Retinal pigment epithelial cell (primary cell): ENCODE measurements around the gene NEDD9.
A peak's percentile ranks its signal among the peaks of the same experiment; 100 is the strongest.

Experiments
- DNase-seq: peaks from one replicate; pipeline ENCODE4 v3.0.0-alpha.2; 2010; ENCODE audit warnings: low read depth
- H3K4me3 ChIP-seq: 2 replicates; pipeline ENCODE4 v1.5.1; 2011; ENCODE audit warnings: mild to moderate bottlenecking, low read length, control low read depth, moderate library complexity
- TF ChIP-seq, protein P1 (sequence below): conservative IDR thresholded peaks from 2 replicates; pipeline ENCODE4 v1.5.1; 2011; ENCODE audit warnings: low read depth, low read length, control low read depth, inconsistent platforms

The NEDD9 gene

DNA sequence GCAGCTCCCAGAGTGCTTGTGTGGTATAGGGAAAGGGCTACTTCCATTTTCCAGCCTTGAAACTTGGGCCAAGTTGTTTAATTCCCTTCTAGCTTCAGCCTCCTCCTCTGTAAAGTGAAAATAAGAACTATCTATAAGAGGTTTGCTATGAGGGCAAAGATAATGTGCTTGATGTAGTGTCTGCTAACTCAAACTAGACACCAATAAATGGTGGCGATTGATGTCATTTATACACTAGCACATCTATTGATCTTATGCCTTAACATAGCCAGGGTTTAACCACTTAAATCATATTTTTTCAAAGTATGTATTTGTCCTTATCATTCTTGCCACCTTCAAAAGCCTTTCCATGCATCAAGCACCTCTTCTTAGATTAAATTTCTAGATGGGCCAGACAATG, 55.2 kb downstream of the NEDD9 start:
- TF ChIP-seq, protein P1, sequence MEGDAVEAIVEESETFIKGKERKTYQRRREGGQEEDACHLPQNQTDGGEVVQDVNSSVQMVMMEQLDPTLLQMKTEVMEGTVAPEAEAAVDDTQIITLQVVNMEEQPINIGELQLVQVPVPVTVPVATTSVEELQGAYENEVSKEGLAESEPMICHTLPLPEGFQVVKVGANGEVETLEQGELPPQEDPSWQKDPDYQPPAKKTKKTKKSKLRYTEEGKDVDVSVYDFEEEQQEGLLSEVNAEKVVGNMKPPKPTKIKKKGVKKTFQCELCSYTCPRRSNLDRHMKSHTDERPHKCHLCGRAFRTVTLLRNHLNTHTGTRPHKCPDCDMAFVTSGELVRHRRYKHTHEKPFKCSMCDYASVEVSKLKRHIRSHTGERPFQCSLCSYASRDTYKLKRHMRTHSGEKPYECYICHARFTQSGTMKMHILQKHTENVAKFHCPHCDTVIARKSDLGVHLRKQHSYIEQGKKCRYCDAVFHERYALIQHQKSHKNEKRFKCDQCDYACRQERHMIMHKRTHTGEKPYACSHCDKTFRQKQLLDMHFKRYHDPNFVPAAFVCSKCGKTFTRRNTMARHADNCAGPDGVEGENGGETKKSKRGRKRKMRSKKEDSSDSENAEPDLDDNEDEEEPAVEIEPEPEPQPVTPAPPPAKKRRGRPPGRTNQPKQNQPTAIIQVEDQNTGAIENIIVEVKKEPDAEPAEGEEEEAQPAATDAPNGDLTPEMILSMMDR = no peak
- no peak for DNase-seq
- H3K4me3 ChIP-seq = no peak overlapping the region

DNA sequence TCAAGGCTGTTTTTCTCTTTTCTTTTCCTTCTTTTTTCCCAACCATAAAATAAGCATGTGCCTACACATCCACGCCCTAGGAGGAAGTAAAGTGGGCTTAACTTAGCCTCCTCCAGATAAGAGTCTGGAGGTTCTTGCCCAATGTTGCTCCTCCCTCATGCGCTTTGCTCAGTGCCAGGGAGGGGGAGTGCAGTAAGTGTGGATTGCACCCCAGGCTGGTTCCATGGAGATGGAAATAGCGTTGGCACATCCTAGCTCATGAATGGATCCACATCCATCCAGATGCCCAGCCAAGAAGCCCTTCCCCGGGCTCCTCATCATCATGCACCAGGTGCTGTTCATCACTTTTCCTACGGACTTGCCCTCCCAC, 58.2 kb downstream of the NEDD9 start:
- no peak overlapping the region for H3K4me3 ChIP-seq
- TF ChIP-seq, protein P1 = no peak
- no peak for DNase-seq

DNA sequence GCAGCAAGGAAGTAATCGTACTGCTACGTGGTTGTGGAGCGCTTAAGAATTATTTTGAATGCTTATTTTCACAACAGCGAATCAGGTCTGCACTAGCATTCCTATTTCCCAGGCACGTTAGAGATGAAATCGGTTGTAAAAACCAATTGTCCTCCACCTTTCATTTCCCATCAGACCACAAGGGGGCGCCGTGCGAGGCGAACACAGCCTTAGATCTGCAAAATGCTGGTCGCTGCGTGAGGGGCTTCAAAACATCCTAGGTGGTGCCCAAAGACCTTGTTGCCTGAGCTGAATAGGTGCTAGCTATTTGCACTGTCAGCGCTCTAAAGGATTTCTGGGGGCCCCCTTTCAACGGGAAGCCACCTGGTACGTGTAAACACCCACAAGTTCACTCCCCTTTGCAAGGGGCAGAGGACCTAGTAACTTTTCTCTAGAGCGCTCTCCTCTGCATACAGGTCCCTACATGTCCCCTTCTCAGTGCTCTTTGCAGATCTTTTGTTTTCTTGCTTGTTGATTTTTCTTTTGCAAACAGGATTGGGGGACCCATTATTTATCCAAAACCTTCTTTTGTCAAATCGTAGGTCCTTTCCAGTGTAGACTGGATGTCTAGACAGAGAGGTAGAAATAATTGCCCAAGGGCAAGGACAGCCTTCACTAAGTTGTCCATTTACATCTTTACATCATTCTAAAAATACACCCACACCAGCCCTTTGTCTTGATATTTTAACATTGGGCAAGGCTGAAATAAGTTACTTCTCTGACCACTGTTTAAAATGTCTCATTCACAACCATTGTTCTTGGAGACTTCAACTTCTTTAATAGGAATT, 59.8 kb downstream of the NEDD9 start:
- no peak for DNase-seq
- TF ChIP-seq, protein P1 = peak; percentile 84

DNA sequence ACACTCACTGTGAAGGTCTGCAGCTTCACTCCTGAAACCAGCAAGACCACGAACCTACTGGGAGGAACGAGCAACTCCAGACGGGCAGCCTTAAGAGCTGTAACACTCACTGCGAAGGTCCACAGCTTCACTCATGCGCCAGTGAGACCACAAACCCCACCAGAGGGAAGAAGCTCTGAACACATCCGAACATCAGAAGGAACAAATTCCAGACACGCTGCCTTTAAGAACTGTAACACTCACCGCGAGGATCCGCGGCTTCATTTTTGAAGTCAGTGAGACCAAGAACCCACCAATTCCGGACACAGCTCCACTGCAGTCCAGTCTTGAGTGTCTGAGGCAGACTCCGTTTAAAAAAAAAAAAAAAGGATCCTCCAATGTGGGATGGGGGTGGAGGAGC, 60.5 kb downstream of the NEDD9 start:
- no peak for DNase-seq
- H3K4me3 ChIP-seq = no peak overlapping the region
- TF ChIP-seq, protein P1 = no peak

More for the DNA sequence above, 59.8 kb downstream of the NEDD9 start:
- H3K4me3 ChIP-seq = no peak overlapping the region

DNA sequence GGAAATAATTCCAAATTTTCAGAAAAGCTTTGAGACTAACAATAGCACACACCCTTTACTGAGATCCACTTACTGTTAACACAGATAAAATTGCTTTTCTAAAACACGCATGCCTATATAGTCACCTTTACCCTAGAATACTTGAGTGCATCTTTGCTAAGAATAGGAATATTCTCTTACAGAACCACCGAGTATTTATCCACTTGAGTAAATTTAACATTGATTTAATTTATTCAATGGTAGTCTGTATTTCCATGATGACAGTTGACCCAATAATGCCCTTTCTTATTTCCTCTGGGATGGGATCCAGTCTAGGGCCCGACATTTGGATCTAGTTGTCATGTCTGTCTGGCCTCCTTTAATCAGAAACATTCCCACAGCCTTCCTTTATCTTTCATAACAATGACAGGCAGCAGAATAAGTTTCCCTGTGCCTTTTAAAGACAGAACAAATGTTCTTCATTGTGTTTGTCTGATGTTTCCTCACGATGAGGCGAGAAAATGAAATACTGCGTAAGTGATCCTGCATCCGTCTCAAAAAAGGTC, 64.3 kb downstream of the NEDD9 start:
- H3K4me3 ChIP-seq = no peak overlapping the region
- DNase-seq = no peak
- TF ChIP-seq, protein P1 = no peak

DNA sequence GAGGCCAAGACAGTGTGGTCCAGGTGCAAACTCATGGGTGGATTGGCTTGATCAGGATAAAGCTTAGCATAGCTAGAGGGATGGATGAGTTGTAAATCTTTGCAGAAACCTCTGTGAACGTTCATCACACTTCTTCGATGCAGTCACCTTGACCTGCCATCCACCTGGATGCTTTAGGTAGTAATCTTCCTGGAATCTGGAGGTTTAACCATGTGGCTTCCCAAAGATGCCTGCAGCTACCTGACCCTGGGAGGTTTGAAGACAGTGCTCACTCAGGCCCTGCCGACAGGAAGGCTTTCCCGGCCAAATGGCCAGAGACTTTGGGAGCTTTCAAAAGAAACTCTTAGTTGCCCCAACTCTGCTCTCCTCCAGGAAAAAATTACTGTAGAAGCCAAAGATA, 65.5 kb downstream of the NEDD9 start:
- TF ChIP-seq, protein P1 = no peak

More for the DNA sequence above, 65.5 kb downstream of the NEDD9 start:
- no peak for DNase-seq
- H3K4me3 ChIP-seq = no peak overlapping the region
